GM18507 (cell line): ENCODE data around the gene STX16.

Experiments used
- DNase-seq: peaks from one replicate; pipeline ENCODE4 v3.0.0; 2011; ENCODE audit warnings: low read depth; ENCODE audit not compliant: insufficient read length; ENCODE audit errors: extremely low spot score
- FAIRE-seq: peaks from 2 replicates; lab custom pipeline; 2011; peaks lifted over from hg19 to GRCh38; lab: Jason Lieb, UNC

Gene STX16

GRCh38 chr20:58617158-58617557 lies 33.9 kb upstream of the STX16 start:
- no peak for DNase-seq
- FAIRE-seq = no peak

DNA sequence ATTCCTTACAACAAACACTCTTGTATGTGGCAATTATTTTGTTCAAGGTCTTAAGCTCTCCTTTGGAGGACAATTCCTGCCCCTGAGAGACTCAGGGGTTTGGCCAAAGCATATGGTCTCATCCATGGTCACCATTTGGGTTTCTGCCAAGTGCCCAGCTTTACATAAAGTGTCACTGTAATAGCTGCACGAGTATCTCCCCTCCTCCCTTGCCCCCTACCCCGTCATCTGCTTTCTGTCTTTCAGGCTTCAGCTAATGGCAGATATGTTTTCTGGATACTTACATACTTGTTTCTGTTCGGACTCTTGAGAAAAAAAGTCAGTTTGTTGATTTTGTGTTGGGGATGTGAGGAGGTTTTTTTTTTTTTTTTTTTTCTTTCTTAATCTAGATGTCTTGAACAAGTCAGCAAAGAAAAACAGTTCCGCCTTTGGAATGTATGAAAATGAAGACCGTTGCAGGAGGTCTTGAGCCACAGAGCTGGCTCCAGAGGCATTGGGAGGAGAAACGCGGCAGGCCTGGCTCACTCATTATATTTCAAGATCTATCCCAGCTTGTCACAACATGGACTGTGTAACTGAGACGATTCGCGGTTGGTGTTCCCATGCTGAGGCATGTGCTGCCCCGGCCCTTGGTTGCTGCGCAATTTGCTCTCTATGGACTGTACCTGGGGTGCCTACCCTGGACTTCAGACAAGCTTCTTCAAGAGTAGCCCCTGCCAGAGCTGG lies 32.6 kb upstream of the STX16 start:
- DNase-seq (no peak), FAIRE-seq (no peak)

GRCh38 chr20:58619077-58619863 lies 31.8 kb upstream of the STX16 start:
- DNase-seq (no peak), FAIRE-seq (no peak)

- no peak for DNase-seq
- FAIRE-seq = no peak
Measured at GRCh38 chr20:58619864-58620431, 31.1 kb upstream of the STX16 start.

DNA sequence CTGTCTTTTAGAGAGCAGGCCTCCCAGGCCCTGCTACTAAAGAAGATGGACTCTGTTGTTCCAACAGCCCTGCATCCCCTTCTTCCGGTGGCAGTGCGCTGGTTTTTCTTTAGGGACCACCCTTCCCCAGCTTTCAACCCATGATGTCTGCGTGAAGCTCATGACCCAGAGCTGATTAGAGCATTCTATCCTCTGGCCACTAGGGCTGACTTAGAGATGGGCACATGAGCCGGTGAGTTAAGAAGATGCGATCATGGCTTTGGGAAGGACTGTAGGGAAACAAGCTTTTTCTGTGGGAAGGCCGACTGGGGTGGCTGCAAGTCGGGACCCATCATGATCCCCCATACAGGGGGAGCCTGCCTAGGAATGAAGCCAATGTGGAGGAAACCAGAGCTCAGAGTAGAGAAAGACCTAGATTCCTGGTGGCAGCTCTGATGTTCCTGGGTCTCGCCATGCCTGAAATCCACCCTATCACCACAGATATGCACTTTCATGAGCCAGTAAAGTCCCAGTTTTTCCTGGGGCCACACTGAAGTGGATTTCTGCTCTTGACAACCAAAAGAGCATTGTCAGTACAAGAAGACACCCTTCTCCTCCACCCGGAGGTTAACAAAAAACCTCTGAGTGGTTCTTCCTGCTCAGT lies 29.1 kb upstream of the STX16 start:
- DNase-seq (no peak), FAIRE-seq (no peak)

- FAIRE-seq (no peak), DNase-seq (no peak)
Measured at GRCh38 chr20:58622671-58623578, 28.2 kb upstream of the STX16 start.

DNA sequence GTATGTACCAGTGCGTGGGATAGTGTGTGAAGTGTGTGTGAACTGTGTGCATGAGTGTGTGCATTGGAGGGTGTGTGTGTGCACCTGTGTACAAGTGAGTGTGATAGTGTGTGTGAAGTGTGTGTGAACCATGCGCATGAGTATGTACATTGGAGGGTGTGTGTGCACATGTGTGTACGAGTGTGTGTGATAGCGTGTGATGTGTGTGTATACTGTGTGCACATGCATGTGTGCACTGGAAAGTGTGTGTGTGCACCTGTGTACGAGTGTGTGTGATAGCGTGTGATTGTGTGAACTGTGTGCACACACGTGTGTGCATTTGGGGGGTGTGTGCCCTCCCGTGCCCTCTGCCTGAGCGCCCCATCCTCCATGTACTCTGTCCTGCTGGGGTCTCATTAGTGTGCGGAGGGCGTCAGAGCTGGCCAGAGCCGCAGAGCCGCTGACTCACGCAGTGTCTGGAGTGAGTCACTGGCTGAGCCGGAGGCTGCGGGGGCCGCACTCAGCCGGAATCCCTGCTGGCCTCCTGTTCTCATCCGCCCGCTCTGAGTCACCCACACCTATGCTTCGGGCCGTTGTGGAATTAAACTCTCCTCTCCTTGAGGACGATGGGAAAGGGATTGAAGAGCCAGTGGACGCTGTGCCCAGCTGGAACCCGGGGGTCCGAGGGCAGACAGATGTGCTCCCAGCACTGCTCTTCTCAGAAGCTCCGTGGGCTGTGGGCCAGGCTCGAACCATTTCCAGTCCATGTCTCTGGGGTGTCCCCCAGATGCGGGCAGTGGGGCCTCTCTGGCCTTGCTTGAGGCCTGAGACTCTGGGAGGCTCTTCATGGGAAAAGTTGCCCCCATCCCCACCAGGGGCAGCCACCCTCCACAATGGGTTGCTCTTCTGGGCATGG lies 27.3 kb upstream of the STX16 start:
- FAIRE-seq (no peak), DNase-seq (no peak)

DNA sequence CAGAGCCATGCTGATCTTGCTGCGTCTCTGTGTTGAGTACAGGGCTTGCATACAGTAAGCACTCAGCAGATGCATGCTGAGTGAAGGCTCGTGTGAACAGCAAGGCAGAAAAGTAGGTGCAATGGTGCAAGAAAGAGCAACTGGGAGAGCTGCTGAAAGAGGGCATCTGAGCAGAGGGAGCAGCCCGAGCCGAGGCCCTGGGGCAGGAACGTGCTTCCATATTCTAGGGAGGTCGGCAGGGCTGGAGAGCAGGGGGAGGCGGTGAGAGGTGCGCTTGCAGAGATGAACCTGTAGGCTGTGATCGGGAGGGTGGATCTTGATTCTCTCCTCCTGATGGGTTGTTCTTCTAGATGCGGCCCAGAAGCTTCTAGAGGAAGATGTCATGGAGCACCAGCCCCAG lies 26.4 kb upstream of the STX16 start:
- no peak for DNase-seq

DNA sequence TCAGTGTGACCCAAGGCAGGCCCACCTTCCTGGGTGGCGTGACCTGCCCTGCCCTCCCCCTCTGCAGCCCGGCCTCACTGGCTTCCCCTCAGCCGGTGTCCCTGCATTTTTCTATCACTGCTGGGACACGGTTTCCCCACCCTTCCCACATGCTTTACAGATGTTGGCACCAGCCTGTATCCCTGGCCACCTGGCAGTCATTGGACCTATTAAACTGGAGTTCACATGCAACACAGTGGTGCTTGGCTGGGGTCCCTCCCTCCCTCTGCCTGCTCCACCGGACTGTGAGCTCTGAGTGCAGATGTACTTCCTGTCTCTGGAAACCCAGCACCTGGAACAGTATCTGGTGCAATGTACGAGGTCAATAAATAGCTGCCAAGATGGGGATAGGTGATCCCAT lies 25.5 kb upstream of the STX16 start:
- no peak for FAIRE-seq
- DNase-seq = no peak

More for the DNA sequence above, 26.4 kb upstream of the STX16 start:
- no peak for FAIRE-seq

DNA sequence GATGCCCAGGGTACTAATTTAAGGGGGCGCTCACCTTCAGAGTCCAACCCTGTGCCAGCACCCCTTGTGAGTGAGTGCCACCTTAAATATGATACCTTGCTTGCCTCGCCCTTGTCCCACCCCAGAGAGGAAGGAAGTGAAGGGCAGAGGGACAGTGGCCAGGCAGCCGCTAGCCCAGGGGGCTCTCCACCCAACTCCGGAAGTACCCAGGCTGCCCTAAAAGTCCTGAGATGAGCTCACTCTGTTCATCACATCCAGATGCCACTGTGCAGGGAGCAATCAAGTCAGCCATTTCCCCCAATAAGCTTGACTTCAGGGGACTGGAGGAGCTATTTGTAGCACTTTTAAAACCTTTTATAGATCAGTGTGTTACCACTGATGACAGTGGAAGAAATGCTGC lies 25.0 kb upstream of the STX16 start:
- no peak for FAIRE-seq
- DNase-seq = no peak

DNA sequence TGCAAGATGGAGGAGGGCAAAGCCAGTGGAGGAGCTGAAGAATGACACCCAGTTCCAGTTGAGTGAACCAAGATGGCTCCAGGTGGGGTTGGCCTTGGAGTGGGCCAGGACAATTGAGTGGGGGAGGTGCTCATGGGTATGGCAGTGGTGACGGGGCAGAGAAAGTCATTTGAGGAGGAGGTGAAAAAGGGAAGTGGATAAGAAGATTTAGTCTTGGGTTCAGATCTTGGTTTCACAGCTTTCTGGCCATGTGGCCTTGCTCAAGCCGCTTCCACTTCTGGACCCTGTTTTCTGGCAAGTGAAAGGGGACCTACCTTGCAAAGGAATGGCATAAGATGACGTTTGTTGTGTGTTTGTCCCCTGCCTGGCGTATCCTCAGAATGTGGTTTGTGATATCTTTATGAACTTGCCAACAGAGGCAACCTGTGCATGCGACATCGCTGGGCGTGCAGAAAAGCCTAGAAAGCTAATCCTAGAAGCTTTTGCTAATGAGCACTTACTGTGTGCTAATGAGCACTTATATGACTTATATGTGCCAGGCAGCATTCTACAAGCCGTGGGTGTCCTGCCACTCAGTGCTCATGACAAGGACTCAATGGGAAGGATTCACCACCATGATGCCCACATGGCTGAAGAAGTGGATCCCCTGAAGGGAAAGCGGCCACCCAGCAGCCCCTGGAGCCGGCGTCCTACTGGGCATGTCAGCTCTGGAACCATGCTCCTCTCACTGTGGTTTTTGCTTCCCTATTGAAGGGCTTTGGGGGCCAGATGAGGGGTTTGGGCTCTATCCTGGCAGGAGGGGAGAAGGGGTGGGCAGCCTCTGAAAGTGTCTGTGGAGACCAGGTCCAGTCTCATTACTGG lies 23.6 kb upstream of the STX16 start:
- no peak for FAIRE-seq
- no peak for DNase-seq

DNA sequence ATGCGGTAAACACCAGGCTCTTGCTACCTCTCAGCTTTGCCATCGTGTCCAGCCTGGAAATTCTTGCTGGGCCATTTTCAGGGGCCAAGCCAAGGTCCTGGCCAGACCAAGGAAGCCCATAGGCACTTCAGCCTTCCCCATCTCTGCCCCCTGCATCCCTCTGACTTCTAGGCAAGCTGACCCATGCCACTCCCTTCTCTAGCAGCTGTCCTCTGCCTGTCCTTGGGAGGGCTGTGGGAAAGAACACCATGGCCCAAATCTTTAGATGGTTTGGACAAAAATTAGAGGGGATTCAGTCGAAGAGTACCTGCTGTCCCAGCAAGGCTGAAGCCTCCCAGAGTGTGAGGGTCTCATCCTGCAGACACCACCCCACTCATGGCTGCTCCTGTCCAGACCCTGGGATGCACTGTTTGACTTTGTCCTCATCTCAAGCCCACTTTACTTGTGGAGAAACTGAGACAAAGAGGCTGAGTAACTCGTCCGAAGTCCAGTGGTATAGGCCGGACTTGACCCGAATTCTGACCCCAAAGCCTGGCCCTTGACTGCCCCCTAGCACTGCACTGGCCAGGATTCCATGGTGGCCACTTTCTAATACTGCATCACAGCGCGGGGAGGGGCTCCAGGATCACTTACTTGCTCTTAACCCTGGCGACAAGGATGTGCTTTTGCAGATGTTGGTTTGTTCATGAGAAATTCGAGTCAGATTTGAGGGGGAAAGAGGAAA lies 22.4 kb upstream of the STX16 start:
- DNase-seq (no peak), FAIRE-seq (no peak)

GRCh38 chr20:58629215-58629580 lies 21.9 kb upstream of the STX16 start:
- FAIRE-seq (no peak), DNase-seq (no peak)

DNA sequence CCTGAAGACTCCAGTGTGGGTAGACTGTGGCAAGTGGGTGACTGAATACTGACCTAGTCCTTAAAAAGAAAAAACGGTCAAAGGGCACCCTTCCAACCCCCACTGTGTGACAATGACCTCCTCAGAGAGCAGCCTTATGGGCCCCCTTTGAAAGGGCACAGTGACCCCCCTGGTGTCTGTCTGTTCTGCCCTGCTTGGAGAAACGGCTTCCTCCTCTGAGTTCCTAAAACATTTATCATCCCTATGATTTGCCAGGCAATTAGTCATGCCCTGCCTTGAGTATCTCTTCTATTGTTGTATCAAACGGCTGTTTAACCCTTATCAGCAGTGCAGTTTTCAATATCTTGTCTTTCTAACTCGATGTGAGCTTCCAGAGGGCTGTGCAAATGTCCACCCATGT lies 21.0 kb upstream of the STX16 start:
- no peak for FAIRE-seq

GRCh38 chr20:58633161-58634053 lies 17.7 kb upstream of the STX16 start:
- FAIRE-seq (no peak), DNase-seq (no peak)

More for the DNA sequence above, 21.0 kb upstream of the STX16 start:
- DNase-seq = no peak

DNA sequence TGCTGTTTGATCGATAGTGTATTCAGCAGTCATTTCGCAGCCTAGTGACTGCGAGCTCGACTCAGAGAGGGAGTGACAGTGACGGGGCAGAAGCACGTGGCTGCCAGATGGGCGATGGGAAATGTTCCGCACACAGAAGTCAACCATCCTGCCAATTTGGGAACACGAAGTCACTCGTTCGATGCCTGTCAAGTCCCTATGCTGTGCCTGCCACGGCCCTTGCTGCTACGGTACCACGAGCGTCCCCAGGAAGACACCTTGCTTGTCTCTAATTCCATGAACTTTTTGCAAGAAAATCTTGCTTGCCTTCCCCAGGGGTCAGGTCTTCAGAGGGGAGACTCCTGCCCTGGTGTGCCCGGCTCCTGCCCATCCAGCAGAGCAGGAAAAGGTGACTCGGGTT lies 17.0 kb upstream of the STX16 start:
- no peak for FAIRE-seq

More for the DNA sequence above, 17.0 kb upstream of the STX16 start:
- no peak for DNase-seq
